ENCODE results near the gene ENG. TPM values are rescaled to one million over a fixed set of nuclear protein-coding genes. Genes with fewer than 3 reads are reported as not detected.

Gene ENG
- total and polyA plus RNA-seq, 8 donors = 9.7 to 42.4 (median 20.5) TPM

DNA sequence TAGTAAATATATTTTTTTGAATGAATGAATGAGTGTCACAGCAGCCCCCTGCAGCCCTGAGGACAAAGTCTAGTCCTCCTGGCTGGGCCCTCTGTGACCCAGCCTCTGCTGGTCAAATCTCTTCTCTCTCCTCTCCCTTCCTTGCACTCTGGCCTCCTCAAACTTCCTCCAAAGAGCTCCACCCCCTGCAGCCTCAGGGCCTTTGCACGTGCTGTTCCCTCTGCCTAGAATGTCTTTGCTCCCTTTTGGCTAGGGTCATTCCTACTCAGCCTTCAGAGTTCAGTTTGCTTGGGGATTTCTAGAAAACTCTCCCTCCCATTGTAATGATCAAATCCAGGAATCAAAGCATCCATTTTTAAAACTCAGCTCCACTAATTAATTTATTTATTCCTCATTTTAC lies 89.0 kb downstream of the ENG start:
- no peak for DNase-seq

More for the DNA sequence above, 89.0 kb downstream of the ENG start:
- Histone ChIP-seq H3K27me3 (no peaks in the 10 kb centered on the region), H3K27ac (no peak overlapping the region), H3K36me3 (no peaks in the 10 kb centered on the region), H3K4me3 (no peak overlapping the region), H3K4me1 (peaks cover 0 to 3% (median 0%) of the 10 kb centered on the region in 3 donors), H3K9me3 (no peaks in the 10 kb centered on the region)
- intact Hi-C loops (cut with DNase I) = no loop called here
- no peak for FAIRE-seq
- WGBS, 2 donors = 78 to 94% methylated on average over 1 of the region's 1 CpG
- ATAC-seq = no peak
- TF ChIP-seq, protein P1, sequence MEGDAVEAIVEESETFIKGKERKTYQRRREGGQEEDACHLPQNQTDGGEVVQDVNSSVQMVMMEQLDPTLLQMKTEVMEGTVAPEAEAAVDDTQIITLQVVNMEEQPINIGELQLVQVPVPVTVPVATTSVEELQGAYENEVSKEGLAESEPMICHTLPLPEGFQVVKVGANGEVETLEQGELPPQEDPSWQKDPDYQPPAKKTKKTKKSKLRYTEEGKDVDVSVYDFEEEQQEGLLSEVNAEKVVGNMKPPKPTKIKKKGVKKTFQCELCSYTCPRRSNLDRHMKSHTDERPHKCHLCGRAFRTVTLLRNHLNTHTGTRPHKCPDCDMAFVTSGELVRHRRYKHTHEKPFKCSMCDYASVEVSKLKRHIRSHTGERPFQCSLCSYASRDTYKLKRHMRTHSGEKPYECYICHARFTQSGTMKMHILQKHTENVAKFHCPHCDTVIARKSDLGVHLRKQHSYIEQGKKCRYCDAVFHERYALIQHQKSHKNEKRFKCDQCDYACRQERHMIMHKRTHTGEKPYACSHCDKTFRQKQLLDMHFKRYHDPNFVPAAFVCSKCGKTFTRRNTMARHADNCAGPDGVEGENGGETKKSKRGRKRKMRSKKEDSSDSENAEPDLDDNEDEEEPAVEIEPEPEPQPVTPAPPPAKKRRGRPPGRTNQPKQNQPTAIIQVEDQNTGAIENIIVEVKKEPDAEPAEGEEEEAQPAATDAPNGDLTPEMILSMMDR (IDR thresholded peaks at IDR 0.05) = no peak

Small RNA genes within 50 kb of the gene (microRNA-seq; reads per million reads assigned to microRNA genes)
- gene MIR2861 (0 reads per million in 2 donors), gene MIR3960 (0 reads per million in 2 donors), gene MIR4672 (0 reads per million in 2 donors)

Other genes with a start within 250 kb of the ENG start
- 10 to 100 TPM; 14.3 to 33.0 (median 22.0) TPM for gene STXBP1, start 242.4 kb downstream of the ENG start, total RNA-seq
- gene STXBP1, start 242.4 kb downstream of the ENG start, polyA plus RNA-seq = 10 to 100 TPM; 17.6 to 46.4 TPM
- under 1 TPM in 5 of 6 donors, not detected in 1; 0.12 to 0.39 (median 0.22) TPM for gene CFAP157, start 147.7 kb downstream of the ENG start, total RNA-seq
- gene CFAP157, start 147.7 kb downstream of the ENG start, polyA plus RNA-seq = 1 to 10 TPM; 1.6 to 2.1 TPM
- gene PTRH1, start 139.0 kb downstream of the ENG start, total RNA-seq = 10 to 100 TPM in 2 of 6 donors, 1 to 10 TPM in 4; 5.6 to 11.9 (median 9.0) TPM
- gene PTRH1, start 139.0 kb downstream of the ENG start, polyA plus RNA-seq = 10 to 100 TPM; 11.5 to 13.4 TPM
- gene TTC16, start 138.6 kb downstream of the ENG start, total RNA-seq = under 1 TPM in 2 of 6 donors, not detected in 4; 0.03 to 0.09 TPM
- gene TTC16, start 138.6 kb downstream of the ENG start, polyA plus RNA-seq = under 1 TPM; 0.02 to 0.04 TPM
- gene TOR2A, start 119.4 kb downstream of the ENG start, total RNA-seq = 1 to 10 TPM; 4.2 to 9.0 (median 5.8) TPM
- 10 to 100 TPM; 10.1 to 17.5 TPM for gene TOR2A, start 119.4 kb downstream of the ENG start, polyA plus RNA-seq
- gene SH2D3C, start 76.0 kb downstream of the ENG start, total RNA-seq = 1 to 10 TPM; 1.4 to 4.8 (median 1.8) TPM
- 1 to 10 TPM; 6.9 to 7.1 TPM for gene SH2D3C, start 76.0 kb downstream of the ENG start, polyA plus RNA-seq
- gene CDK9, start 68.6 kb downstream of the ENG start, total RNA-seq = 10 to 100 TPM; 33.9 to 58.2 (median 43.9) TPM
- 100 to 1,000 TPM in 1 of 2 donors, 10 to 100 TPM in 1; 73.7 to 119 TPM for gene CDK9, start 68.6 kb downstream of the ENG start, polyA plus RNA-seq
- 10 to 100 TPM; 27.0 to 41.3 (median 34.3) TPM for gene FPGS, start 51.8 kb downstream of the ENG start, total RNA-seq
- 10 to 100 TPM; 57.1 to 85.3 TPM for gene FPGS, start 51.8 kb downstream of the ENG start, polyA plus RNA-seq
- gene AK1, start 23.0 kb upstream of the ENG start, total RNA-seq = 10 to 100 TPM in 4 of 6 donors, 1 to 10 TPM in 2; 8.9 to 18.3 (median 15.2) TPM
- gene AK1, start 23.0 kb upstream of the ENG start, polyA plus RNA-seq = 10 to 100 TPM; 49.5 to 81.7 TPM
- gene ST6GALNAC6, start 44.9 kb upstream of the ENG start, total RNA-seq = 10 to 100 TPM; 20.7 to 31.1 (median 26.0) TPM
- gene ST6GALNAC6, start 44.9 kb upstream of the ENG start, polyA plus RNA-seq = 10 to 100 TPM; 30.6 to 35.7 TPM
- 10 to 100 TPM; 25.9 to 66.6 (median 41.3) TPM for gene ST6GALNAC4, start 62.4 kb upstream of the ENG start, total RNA-seq
- 10 to 100 TPM; 22.2 to 27.7 TPM for gene ST6GALNAC4, start 62.4 kb upstream of the ENG start, polyA plus RNA-seq
- gene PIP5KL1, start 76.1 kb upstream of the ENG start, total RNA-seq = 1 to 10 TPM; 1.0 to 2.2 (median 1.2) TPM
- 1 to 10 TPM in 1 of 2 donors, under 1 TPM in 1; 0.80 to 2.5 TPM for gene PIP5KL1, start 76.1 kb upstream of the ENG start, polyA plus RNA-seq
- gene DPM2, start 83.2 kb upstream of the ENG start, total RNA-seq = 10 to 100 TPM; 19.6 to 34.9 (median 25.5) TPM
- 10 to 100 TPM; 39.0 to 56.8 TPM for gene DPM2, start 83.2 kb upstream of the ENG start, polyA plus RNA-seq
- 10 to 100 TPM; 47.7 to 85.4 (median 69.1) TPM for gene EEIG1, start 126.3 kb upstream of the ENG start, total RNA-seq
- gene EEIG1, start 126.3 kb upstream of the ENG start, polyA plus RNA-seq = 10 to 100 TPM; 25.4 to 56.5 TPM
- 1 to 10 TPM; 3.0 to 6.2 (median 3.8) TPM for gene NAIF1, start 212.7 kb upstream of the ENG start, total RNA-seq
- gene NAIF1, start 212.7 kb upstream of the ENG start, polyA plus RNA-seq = 1 to 10 TPM; 6.4 to 6.8 TPM
- 100 to 1,000 TPM in 1 of 6 donors, 10 to 100 TPM in 3, 1 to 10 TPM in 2; 6.8 to 134 (median 12.6) TPM for gene SLC25A25, start 213.6 kb upstream of the ENG start, total RNA-seq
- gene SLC25A25, start 213.6 kb upstream of the ENG start, polyA plus RNA-seq = 10 to 100 TPM; 73.6 to 82.8 TPM

All from pancreas (tissue), 10 donors.